ENCODE results near the gene DSC1. TPM values are rescaled to one million over a fixed set of nuclear protein-coding genes. Genes with fewer than 3 reads are reported as not detected.

The DSC1 gene
- total RNA-seq, 1 donor from 2014 or later: not detected

Other genes with a start within 250 kb of the DSC1 start
- 0.85 TPM for gene DSC3, start 120.1 kb downstream of the DSC1 start, total RNA-seq
- 4.4 TPM for gene DSC2, start 60.4 kb downstream of the DSC1 start, total RNA-seq
- not detected for gene DSG1, start 155.3 kb upstream of the DSC1 start, total RNA-seq
- gene DSG4, start 213.9 kb upstream of the DSC1 start, total RNA-seq: not detected